GM23338 (cell line): ENCODE results near the gene PIGB. TPM values are rescaled to one million over a fixed set of nuclear protein-coding genes. Genes with fewer than 3 reads are reported as not detected.

Experiments
- ATAC-seq: fragments of 200-7000 bp; cut with Tn5 transposase; 3 replicates; pipeline ENCODE4 v1.9.1; 2020
- DNase-seq: peaks from one replicate; pipeline ENCODE4 v3.0.0-alpha.2; 2015; ENCODE audit warnings: low spot score
- H2AFZ ChIP-seq: fragments of 200-600 bp; sonication (generic); 2 replicates; pipeline ENCODE4 v1.8.0; 2016; ENCODE audit warnings: antibody characterized with exemption, mild to moderate bottlenecking, moderate library complexity
- H3F3A ChIP-seq: fragments of 200-600 bp; sonication (generic); replicated peaks from 2 replicates; pipeline ENCODE4 v1.8.0; 2017; ENCODE audit warnings: antibody characterized with exemption, mixed run types, low read depth
- H3K27ac ChIP-seq: fragments of 200-600 bp; sonication (generic); 2 replicates; pipeline ENCODE4 v1.6.1; 2016; ENCODE audit warnings: low read depth
- H3K27me3 ChIP-seq: fragments of 200-600 bp; sonication (generic); 2 replicates; pipeline ENCODE4 v1.8.0; 2016; ENCODE audit warnings: mild to moderate bottlenecking, mixed run types, moderate library complexity; ENCODE audit not compliant: insufficient read depth
- H3K36me3 ChIP-seq: fragments of 200-600 bp; sonication (generic); 2 replicates; pipeline ENCODE4 v1.8.0; 2016; ENCODE audit warnings: mild to moderate bottlenecking; ENCODE audit not compliant: insufficient read depth
- H3K4me1 ChIP-seq: fragments of 200-600 bp; sonication (generic); 2 replicates; pipeline ENCODE4 v1.8.0; 2016; ENCODE audit warnings: mild to moderate bottlenecking, moderate library complexity; ENCODE audit not compliant: insufficient read depth
- H3K4me2 ChIP-seq: fragments of 200-600 bp; sonication (generic); 2 replicates; pipeline ENCODE4 v1.7.1; 2017; ENCODE audit warnings: mixed run types
- H3K4me3 ChIP-seq: fragments of 200-600 bp; sonication (generic); 2 replicates; pipeline ENCODE4 v1.6.1; 2016; ENCODE audit warnings: mixed run types
- H3K79me2 ChIP-seq: fragments of 200-600 bp; sonication (generic); replicated peaks from 2 replicates; pipeline ENCODE4 v1.8.0; 2017; ENCODE audit warnings: mild to moderate bottlenecking; ENCODE audit not compliant: insufficient read depth
- H3K9me2 ChIP-seq: fragments of 200-600 bp; sonication (generic); 2 replicates; pipeline ENCODE4 v1.8.0; 2017; ENCODE audit not compliant: insufficient read depth
- H4K20me1 ChIP-seq: fragments of 200-600 bp; sonication (generic); replicated peaks from 2 replicates; pipeline ENCODE4 v1.8.0; 2017; ENCODE audit warnings: mild to moderate bottlenecking; ENCODE audit not compliant: insufficient read depth
- H3K27ac Mint-ChIP-seq: 2 replicates; pipeline ENCODE4 v1.8.0; 2020; ENCODE audit warnings: inconsistent platforms, mild to moderate bottlenecking, moderate library complexity, mixed read lengths
- H3K27me3 Mint-ChIP-seq: 3 replicates; pipeline ENCODE4 v1.8.0; 2022; ENCODE audit warnings: low read depth, mild to moderate bottlenecking, moderate library complexity, mixed read lengths, inconsistent platforms; ENCODE audit not compliant: insufficient read depth, poor library complexity
- H3K36me3 Mint-ChIP-seq: 3 replicates; pipeline ENCODE4 v1.8.0; 2021; ENCODE audit warnings: low read depth, mild to moderate bottlenecking, inconsistent platforms, moderate library complexity, mixed read lengths
- H3K4me1 Mint-ChIP-seq: 3 replicates; pipeline ENCODE4 v1.8.0; 2020; ENCODE audit warnings: mild to moderate bottlenecking, inconsistent platforms, mixed read lengths
- H3K4me3 Mint-ChIP-seq: 3 replicates; pipeline ENCODE4 v1.8.0; 2021; ENCODE audit warnings: moderate library complexity, mild to moderate bottlenecking, inconsistent platforms, mixed read lengths
- H3K9me3 Mint-ChIP-seq: 3 replicates; pipeline ENCODE4 v1.8.0; 2020; ENCODE audit warnings: moderate library complexity, mild to moderate bottlenecking, inconsistent platforms, mixed read lengths
- EZH2 ChIP-seq: fragments of 200-600 bp; sonication (generic); IDR thresholded peaks from one replicate; pipeline ENCODE4 v1.8.0; 2017; ENCODE audit warnings: antibody characterized with exemption, mild to moderate bottlenecking, low read depth; ENCODE audit not compliant: unreplicated experiment
- ZNF114 ChIP-seq: fragments of 250-450 bp; sonication (Bioruptor Pico); IDR thresholded peaks from 2 replicates; pipeline ENCODE4 v1.5.0; 2020; ENCODE audit warnings: mild to moderate bottlenecking, moderate library complexity
- polyA plus RNA-seq: library from polyadenylated mRNA; unstranded; fragments of >200 nt; fragmentation: Nextera tagmentation; extraction: Ambion mirVana; gene quantifications from 2 replicates; pipeline ENCODE4 v1.2.1, GENCODE V29; 2016
- total RNA-seq: library from RNA; depleted of rRNA; stranded (reverse); fragments of >200 nt; shearing (Covaris generic); gene quantifications from 2 replicates; pipeline ENCODE4 v1.2.3, GENCODE V29; 2014
- TF ChIP-seq, protein P1 (sequence below): fragments of 250-450 bp; sonication (Bioruptor Pico); IDR thresholded peaks from 2 replicates; pipeline ENCODE4 v1.5.0; 2020; ENCODE audit warnings: mild to moderate bottlenecking, moderate library complexity
- TF ChIP-seq, protein P2 (sequence below): IDR thresholded peaks from one replicate; pipeline ENCODE4 v1.6.1; 2018; ENCODE audit warnings: antibody characterized with exemption; ENCODE audit not compliant: unreplicated experiment

The PIGB gene
- total and polyA plus RNA-seq, 2 experiments from 2014 or later, result 6.1 to 9.0 TPM

DNA sequence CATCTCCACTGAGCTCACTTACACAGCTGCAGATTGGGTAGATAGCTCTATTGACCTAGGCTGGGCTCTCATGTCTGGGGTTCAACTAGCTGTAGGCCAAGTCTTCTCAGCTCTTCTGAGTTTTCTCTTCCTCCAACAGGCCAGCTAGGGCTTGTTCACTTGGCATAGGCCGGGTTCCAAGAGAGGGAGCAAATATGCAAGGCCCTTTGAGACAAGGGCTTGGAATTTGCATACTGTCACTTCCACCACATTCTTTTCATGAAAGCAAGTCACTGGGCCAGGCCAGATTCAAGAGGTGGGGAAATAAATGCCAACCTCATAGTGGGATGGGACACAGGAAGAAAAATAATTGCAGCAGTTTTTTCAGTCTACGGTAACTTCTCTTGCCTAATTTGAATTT, 25.2 kb downstream of the PIGB start:
- H3K36me3 Mint-ChIP-seq, result no peaks in the 10 kb centered on the region
- Histone ChIP-seq H3K4me3 (no peak overlapping the region), H3K27me3 (no peaks in the 10 kb centered on the region), H2AFZ (no peak overlapping the region), H3F3A (no peaks in the 10 kb centered on the region), H3K36me3 (no peaks in the 10 kb centered on the region), H3K9me2 (no peaks in the 10 kb centered on the region), H3K27ac (peak overlapping the region; percentile 7; the same call in 1 of the 2 replicates), H3K4me2 (no peak overlapping the region), H4K20me1 (no peaks in the 10 kb centered on the region), H3K79me2 (no peaks in the 10 kb centered on the region), H3K4me1 (peaks cover 13% of the 10 kb centered on the region)
- DNase-seq, result peak; percentile 74
- peak overlapping the region; percentile 75 for H3K27ac Mint-ChIP-seq
- H3K4me3 Mint-ChIP-seq, result no peak overlapping the region; the same call in 2 of the 3 replicates
- no peaks in the 10 kb centered on the region for H3K9me3 Mint-ChIP-seq
- H3K4me1 Mint-ChIP-seq, result peaks cover 24% of the 10 kb centered on the region
- H3K27me3 Mint-ChIP-seq, result peaks cover 7% of the 10 kb centered on the region
- TF ChIP-seq EZH2, result no peak
- TF ChIP-seq, protein P1, sequence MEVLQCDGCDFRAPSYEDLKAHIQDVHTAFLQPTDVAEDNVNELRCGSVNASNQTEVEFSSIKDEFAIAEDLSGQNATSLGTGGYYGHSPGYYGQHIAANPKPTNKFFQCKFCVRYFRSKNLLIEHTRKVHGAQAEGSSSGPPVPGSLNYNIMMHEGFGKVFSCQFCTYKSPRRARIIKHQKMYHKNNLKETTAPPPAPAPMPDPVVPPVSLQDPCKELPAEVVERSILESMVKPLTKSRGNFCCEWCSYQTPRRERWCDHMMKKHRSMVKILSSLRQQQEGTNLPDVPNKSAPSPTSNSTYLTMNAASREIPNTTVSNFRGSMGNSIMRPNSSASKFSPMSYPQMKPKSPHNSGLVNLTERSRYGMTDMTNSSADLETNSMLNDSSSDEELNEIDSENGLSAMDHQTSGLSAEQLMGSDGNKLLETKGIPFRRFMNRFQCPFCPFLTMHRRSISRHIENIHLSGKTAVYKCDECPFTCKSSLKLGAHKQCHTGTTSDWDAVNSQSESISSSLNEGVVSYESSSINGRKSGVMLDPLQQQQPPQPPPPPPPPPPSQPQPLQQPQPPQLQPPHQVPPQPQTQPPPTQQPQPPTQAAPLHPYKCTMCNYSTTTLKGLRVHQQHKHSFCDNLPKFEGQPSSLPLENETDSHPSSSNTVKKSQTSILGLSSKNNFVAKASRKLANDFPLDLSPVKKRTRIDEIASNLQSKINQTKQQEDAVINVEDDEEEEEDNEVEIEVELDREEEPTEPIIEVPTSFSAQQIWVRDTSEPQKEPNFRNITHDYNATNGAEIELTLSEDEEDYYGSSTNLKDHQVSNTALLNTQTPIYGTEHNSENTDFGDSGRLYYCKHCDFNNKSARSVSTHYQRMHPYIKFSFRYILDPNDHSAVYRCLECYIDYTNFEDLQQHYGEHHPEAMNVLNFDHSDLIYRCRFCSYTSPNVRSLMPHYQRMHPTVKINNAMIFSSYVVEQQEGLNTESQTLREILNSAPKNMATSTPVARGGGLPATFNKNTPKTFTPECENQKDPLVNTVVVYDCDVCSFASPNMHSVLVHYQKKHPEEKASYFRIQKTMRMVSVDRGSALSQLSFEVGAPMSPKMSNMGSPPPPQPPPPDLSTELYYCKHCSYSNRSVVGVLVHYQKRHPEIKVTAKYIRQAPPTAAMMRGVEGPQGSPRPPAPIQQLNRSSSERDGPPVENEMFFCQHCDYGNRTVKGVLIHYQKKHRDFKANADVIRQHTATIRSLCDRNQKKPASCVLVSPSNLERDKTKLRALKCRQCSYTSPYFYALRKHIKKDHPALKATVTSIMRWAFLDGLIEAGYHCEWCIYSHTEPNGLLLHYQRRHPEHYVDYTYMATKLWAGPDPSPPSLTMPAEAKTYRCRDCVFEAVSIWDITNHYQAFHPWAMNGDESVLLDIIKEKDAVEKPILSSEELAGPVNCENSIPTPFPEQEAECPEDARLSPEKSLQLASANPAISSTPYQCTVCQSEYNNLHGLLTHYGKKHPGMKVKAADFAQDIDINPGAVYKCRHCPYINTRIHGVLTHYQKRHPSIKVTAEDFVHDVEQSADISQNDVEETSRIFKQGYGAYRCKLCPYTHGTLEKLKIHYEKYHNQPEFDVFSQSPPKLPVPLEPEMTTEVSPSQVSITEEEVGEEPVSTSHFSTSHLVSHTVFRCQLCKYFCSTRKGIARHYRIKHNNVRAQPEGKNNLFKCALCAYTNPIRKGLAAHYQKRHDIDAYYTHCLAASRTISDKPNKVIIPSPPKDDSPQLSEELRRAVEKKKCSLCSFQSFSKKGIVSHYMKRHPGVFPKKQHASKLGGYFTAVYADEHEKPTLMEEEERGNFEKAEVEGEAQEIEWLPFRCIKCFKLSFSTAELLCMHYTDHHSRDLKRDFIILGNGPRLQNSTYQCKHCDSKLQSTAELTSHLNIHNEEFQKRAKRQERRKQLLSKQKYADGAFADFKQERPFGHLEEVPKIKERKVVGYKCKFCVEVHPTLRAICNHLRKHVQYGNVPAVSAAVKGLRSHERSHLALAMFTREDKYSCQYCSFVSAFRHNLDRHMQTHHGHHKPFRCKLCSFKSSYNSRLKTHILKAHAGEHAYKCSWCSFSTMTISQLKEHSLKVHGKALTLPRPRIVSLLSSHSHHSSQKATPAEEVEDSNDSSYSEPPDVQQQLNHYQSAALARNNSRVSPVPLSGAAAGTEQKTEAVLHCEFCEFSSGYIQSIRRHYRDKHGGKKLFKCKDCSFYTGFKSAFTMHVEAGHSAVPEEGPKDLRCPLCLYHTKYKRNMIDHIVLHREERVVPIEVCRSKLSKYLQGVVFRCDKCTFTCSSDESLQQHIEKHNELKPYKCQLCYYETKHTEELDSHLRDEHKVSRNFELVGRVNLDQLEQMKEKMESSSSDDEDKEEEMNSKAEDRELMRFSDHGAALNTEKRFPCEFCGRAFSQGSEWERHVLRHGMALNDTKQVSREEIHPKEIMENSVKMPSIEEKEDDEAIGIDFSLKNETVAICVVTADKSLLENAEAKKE (CRISPR knock-in tag), result peak; percentile 43; the same call in 1 of the 2 replicates
- peak; percentile 89 for ATAC-seq

DNA sequence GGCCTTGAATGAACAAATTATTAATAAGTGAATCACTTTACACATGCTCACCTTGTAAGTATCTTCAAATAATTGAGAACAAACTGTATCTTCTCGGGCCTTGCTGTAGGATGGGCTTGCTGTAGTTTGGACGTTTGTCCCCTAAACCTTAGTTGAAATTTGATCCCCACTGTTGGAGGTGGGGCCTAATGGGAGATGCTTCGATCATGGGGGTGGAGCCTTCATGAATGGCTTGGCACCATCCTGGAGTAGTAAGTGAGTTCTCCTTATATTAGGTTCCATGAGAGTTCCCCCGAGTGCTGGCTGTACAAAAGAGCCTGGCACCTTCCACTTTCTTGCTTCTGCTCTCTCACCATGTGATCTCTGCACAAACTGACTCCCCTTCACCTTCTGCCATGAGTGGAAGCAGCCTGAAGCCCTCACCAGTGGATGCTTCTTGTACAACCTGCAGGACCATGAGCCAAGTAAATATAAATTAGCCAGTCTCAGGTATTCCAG, 29.3 kb downstream of the PIGB start:
- H3F3A ChIP-seq, result no peaks in the 10 kb centered on the region
- no peak overlapping the region for H3K27ac ChIP-seq
- H3K36me3 ChIP-seq, result no peaks in the 10 kb centered on the region
- Mint-ChIP-seq H3K9me3 (no peaks in the 10 kb centered on the region), H3K36me3 (no peaks in the 10 kb centered on the region), H3K27ac (no peak overlapping the region), H3K4me3 (no peak overlapping the region), H3K4me1 (peaks cover 31% of the 10 kb centered on the region), H3K27me3 (peaks cover 4% of the 10 kb centered on the region)
- peak; percentile 77 for DNase-seq
- H3K79me2 ChIP-seq, result no peaks in the 10 kb centered on the region
- no peaks in the 10 kb centered on the region for H4K20me1 ChIP-seq
- H3K4me1 ChIP-seq, result peaks cover 17% of the 10 kb centered on the region
- H3K4me2 ChIP-seq, result no peak overlapping the region
- peak; percentile 81 for ATAC-seq
- no peak overlapping the region for H2AFZ ChIP-seq
- H3K9me2 ChIP-seq, result no peaks in the 10 kb centered on the region
- no peak overlapping the region for H3K4me3 ChIP-seq
- H3K27me3 ChIP-seq, result no peaks in the 10 kb centered on the region
- TF ChIP-seq ZNF114, result no peak
- TF ChIP-seq, protein P2, sequence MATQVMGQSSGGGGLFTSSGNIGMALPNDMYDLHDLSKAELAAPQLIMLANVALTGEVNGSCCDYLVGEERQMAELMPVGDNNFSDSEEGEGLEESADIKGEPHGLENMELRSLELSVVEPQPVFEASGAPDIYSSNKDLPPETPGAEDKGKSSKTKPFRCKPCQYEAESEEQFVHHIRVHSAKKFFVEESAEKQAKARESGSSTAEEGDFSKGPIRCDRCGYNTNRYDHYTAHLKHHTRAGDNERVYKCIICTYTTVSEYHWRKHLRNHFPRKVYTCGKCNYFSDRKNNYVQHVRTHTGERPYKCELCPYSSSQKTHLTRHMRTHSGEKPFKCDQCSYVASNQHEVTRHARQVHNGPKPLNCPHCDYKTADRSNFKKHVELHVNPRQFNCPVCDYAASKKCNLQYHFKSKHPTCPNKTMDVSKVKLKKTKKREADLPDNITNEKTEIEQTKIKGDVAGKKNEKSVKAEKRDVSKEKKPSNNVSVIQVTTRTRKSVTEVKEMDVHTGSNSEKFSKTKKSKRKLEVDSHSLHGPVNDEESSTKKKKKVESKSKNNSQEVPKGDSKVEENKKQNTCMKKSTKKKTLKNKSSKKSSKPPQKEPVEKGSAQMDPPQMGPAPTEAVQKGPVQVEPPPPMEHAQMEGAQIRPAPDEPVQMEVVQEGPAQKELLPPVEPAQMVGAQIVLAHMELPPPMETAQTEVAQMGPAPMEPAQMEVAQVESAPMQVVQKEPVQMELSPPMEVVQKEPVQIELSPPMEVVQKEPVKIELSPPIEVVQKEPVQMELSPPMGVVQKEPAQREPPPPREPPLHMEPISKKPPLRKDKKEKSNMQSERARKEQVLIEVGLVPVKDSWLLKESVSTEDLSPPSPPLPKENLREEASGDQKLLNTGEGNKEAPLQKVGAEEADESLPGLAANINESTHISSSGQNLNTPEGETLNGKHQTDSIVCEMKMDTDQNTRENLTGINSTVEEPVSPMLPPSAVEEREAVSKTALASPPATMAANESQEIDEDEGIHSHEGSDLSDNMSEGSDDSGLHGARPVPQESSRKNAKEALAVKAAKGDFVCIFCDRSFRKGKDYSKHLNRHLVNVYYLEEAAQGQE, result no peak
